Lower lobe of right lung (tissue), 2 donors: Measurements from ENCODE around the gene KRTAP21-2. TPM values are rescaled to one million over a fixed set of nuclear protein-coding genes. Genes with fewer than 3 reads are reported as not detected.
"Not testable (repeated sequence)": the region's sequence is repeated elsewhere in the genome, so short reads cannot be mapped to it uniquely, and the experiment has no call there.

Experiments used
- ATAC-seq, 2 donors: fragments of 200-7000 bp; cut with Tn5 transposase; one replicate each; pipeline ENCODE4 v1.9.1; 2020 to 2022; ENCODE audit warnings: mild to moderate bottlenecking in 2 of 2, moderate library complexity in 2 of 2
- DNase-seq: peaks from one replicate; pipeline ENCODE4 v3.0.0-alpha.2; 2020
- H3K27ac ChIP-seq: fragments of 200-600 bp; one replicate; pipeline ENCODE4 v1.8.0; 2022
- H3K27me3 ChIP-seq: fragments of 200-600 bp; one replicate; pipeline ENCODE4 v1.8.0; 2022; ENCODE audit warnings: low read depth
- H3K36me3 ChIP-seq: fragments of 200-600 bp; one replicate; pipeline ENCODE4 v1.8.0; 2022; ENCODE audit warnings: mild to moderate bottlenecking
- H3K4me1 ChIP-seq: fragments of 200-600 bp; one replicate; pipeline ENCODE4 v1.8.0; 2022
- H3K4me3 ChIP-seq: fragments of 200-600 bp; one replicate; pipeline ENCODE4 v1.8.0; 2022; ENCODE audit warnings: mild to moderate bottlenecking
- H3K9me3 ChIP-seq: fragments of 200-600 bp; one replicate; pipeline ENCODE4 v1.8.0; 2022
- intact Hi-C: fragments of 100-400 bp; cut with DNase I; formaldehyde crosslinking; loops from one replicate; pipeline ENCODE4 v1.11.0; 2022
- total RNA-seq: library from RNA; stranded (reverse); fragmentation: NEBNext Ultra II Directional; extraction: Animal tissue kit (Norgen Biotek cat#: 25700); gene quantifications from one replicate; pipeline ENCODE4 v1.2.1, GENCODE V29; 2021
- TF ChIP-seq, protein P1 (sequence below): fragments of 200-600 bp; IDR thresholded peaks from one replicate; pipeline ENCODE4 v1.8.0; 2022; ENCODE audit warnings: antibody characterized with exemption, mild to moderate bottlenecking
- donor health status: DM: no; HTN: yes; CAD: no; lungs with severe emphysema.

Gene KRTAP21-2
- total RNA-seq, 1 donor from 2014 or later: not detected

DNA sequence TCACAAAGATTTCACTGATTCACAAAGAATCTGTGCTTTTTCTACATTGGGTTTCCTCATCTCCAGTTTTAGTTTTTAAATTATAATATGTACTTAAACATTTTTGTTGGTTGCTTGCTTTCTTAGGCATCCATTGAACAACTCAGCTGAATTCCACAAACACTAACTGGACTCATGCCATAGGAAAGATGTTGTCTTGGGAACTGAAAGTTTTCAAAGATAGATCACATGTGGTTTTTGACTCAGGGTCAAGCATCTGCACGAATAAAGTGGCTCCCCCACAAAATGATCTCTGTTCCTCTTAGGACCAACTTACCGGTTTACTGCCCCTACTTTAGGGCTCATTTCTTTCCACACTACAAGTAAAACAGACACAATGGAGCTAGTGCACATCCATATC, 11.2 kb upstream of the KRTAP21-2 start:
- DNase-seq: no peak
- ATAC-seq: no peak
- H3K4me3 ChIP-seq: no peak overlapping the region

GRCh38 chr21:30755328-30755727, 8.3 kb upstream of the KRTAP21-2 start, which contains the start of gene KRTAP21-1:
Gene KRTAP21-1 (minus strand): TSS chr21:30755428. CDS start chr21:30755378, 50 bp downstream.
- H3K36me3 ChIP-seq, H3K4me1 ChIP-seq, H3K9me3 ChIP-seq, H3K27ac ChIP-seq, H3K4me3 ChIP-seq, ATAC-seq, intact Hi-C loops, H3K27me3 ChIP-seq, DNase-seq: not testable (repeated sequence)

More for the DNA sequence above, 11.2 kb upstream of the KRTAP21-2 start:
- Histone ChIP-seq H3K27me3 (no peaks in the 10 kb centered on the region), H3K4me1 (no peaks in the 10 kb centered on the region), H3K27ac (no peak overlapping the region), H3K9me3 (no peaks in the 10 kb centered on the region), H3K36me3 (no peaks in the 10 kb centered on the region)
- intact Hi-C loops: no loop called here
- TF ChIP-seq, protein P1, sequence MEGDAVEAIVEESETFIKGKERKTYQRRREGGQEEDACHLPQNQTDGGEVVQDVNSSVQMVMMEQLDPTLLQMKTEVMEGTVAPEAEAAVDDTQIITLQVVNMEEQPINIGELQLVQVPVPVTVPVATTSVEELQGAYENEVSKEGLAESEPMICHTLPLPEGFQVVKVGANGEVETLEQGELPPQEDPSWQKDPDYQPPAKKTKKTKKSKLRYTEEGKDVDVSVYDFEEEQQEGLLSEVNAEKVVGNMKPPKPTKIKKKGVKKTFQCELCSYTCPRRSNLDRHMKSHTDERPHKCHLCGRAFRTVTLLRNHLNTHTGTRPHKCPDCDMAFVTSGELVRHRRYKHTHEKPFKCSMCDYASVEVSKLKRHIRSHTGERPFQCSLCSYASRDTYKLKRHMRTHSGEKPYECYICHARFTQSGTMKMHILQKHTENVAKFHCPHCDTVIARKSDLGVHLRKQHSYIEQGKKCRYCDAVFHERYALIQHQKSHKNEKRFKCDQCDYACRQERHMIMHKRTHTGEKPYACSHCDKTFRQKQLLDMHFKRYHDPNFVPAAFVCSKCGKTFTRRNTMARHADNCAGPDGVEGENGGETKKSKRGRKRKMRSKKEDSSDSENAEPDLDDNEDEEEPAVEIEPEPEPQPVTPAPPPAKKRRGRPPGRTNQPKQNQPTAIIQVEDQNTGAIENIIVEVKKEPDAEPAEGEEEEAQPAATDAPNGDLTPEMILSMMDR: no peak

GRCh38 chr21:30740462-30740861, 6.6 kb downstream of the KRTAP21-2 start:
- no peak for ATAC-seq
- TF ChIP-seq, protein P1: no peak
- Histone ChIP-seq H3K27ac (no peak overlapping the region), H3K36me3 (no peaks in the 10 kb centered on the region), H3K9me3 (no peaks in the 10 kb centered on the region), H3K4me3 (no peak overlapping the region), H3K27me3 (no peaks in the 10 kb centered on the region), H3K4me1 (no peaks in the 10 kb centered on the region)
- no peak for DNase-seq
- intact Hi-C loops: no loop called here

DNA sequence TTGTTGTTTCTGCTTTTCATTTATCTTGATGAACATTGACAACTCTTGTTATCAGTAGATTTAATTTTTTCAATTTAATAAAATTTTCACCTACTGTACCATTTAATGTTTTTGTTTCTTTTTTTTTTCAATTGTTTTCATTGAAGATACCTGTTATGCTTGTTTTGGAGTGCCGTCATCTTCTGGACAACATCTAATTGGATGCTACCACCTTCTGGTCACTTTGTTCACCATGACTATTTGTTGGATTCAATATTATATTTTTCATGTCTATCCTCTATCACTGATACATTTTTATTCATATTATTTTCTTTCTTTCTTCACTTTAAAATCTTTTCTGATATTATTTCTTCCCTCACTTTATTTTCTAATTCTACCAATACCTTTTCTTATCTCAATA, 14.0 kb downstream of the KRTAP21-2 start:
- H3K36me3 ChIP-seq: no peaks in the 10 kb centered on the region
- DNase-seq: no peak
- TF ChIP-seq, protein P1: no peak
- no peaks in the 10 kb centered on the region for H3K4me1 ChIP-seq
- no peaks in the 10 kb centered on the region for H3K9me3 ChIP-seq
- ATAC-seq: no peak
- intact Hi-C loops: no loop called here
- no peak overlapping the region for H3K4me3 ChIP-seq
- H3K27me3 ChIP-seq: no peaks in the 10 kb centered on the region
- H3K27ac ChIP-seq: no peak overlapping the region

GRCh38 chr21:30726726-30727125, 20.3 kb downstream of the KRTAP21-2 start:
- H3K36me3 ChIP-seq: no peaks in the 10 kb centered on the region
- no peak for ATAC-seq
- no peaks in the 10 kb centered on the region for H3K27me3 ChIP-seq
- TF ChIP-seq, protein P1: no peak
- intact Hi-C loops: no loop called here
- no peak overlapping the region for H3K4me3 ChIP-seq
- H3K27ac ChIP-seq: no peak overlapping the region
- H3K4me1 ChIP-seq: no peaks in the 10 kb centered on the region
- no peak for DNase-seq
- H3K9me3 ChIP-seq: no peaks in the 10 kb centered on the region

DNA sequence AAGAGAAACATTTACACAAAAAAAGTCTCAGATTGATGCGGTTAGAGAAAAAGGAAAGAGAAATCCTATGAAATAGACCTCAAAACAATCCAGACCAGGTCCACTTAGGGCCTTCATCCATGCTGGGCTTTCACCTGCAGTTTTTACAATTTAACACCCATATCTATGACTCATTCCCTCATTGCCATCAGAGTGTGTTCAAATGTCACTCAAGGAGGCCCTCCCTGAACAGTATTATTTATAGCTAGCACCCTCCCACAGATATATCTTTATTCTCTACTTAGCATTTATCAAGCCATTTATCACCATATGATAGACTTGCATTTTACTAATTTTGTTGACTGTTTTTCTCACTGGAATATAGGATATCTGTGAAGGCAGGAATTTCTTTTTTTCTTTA, 27.7 kb downstream of the KRTAP21-2 start:
- DNase-seq: no peak
- Histone ChIP-seq H3K36me3 (no peaks in the 10 kb centered on the region), H3K9me3 (no peaks in the 10 kb centered on the region), H3K4me1 (no peaks in the 10 kb centered on the region), H3K27ac (no peak overlapping the region), H3K27me3 (no peaks in the 10 kb centered on the region), H3K4me3 (no peak overlapping the region)
- no peak for ATAC-seq
- TF ChIP-seq, protein P1: no peak
- intact Hi-C loops: no loop called here
